ENCODE data around the gene ZBTB20. TPM values are rescaled to one million over a fixed set of nuclear protein-coding genes. Genes with fewer than 3 reads are reported as not detected.
A peak's percentile ranks its signal among the peaks of the same experiment; 100 is the strongest.

Gene ZBTB20
- total and polyA plus RNA-seq, 4 donors = 0.74 to 77.1 (median 27.9) TPM

DNA sequence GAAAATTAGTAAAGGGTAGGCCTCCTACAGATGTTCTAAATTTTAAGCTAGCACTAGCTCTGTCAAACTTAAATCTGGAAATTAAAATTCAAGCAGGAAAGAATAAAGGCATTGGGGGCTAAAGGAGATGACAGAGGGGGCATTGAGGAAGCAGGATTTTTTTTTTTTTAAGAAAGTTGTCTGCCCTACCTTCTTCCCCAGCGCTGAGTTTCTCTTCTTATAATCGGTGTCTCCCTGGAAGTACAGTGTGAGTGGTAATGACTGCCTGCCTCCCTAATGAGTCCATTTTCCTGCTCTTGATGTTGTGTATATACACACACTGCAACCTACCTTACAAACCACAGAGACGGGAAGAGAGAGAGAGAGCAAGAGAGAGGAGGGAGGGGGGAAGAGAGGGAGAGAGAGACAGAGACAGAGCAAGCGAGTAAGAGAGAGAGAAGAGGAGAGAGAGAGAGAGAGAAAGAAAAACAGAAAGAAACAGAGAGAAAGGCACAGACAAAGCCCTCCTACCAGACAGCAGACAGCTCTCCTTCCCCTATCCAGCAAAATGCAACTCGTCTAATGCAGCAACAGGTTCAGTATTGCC, 47.0 kb downstream of the ZBTB20 start:
- peaks cover 1 to 28% (median 6%) of the 10 kb centered on the region in 5 donors for H3K4me1 ChIP-seq (ENCODE audit: control insufficient read depth in 5 of 5, insufficient read depth in 5 of 5, low read length in 5 of 5)
- peak; percentile 82 for ATAC-seq (ENCODE audit: insufficient read depth, low FRiP score)
- WGBS, 2 donors = 0 to 3% methylated on average over 5 of the region's 5 CpGs

DNA sequence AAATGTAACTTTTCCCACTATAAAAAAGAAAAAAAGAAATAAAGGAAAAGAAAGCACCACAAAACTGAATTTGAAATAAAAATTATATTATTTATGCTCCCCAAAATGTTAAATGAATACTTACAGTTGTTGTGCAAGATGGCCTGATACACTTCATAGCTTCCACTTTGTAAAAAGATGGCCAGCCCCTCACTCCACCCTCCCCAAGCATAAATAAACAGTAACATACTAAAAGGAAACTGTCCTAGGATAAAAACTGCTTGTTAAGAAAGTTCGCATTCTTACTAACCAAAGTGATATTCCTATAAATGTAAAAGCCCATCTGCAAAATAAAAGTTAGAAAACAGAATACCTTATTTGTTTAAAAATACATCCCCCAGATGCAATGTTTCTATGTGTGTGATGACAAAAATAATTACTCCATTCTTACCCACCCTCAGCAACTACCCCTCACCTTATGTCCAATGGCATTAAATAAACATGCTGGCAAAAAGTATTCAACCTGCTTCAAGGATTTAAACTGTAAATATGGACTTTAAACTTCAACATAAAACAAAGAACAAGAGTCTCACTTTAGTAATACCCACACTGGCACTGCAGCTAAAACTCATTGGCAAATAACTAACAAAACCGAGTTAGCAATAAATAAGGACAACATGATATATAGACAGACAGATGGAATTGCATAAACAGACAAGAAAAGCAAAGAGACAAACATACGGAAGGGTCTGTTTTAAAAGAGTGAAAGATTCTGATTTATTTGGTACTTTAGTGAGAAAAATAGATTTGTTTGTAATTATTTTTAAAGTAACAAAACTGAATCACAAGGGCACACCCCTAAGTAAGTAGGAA, 47.7 kb downstream of the ZBTB20 start:
- ATAC-seq (ENCODE audit: insufficient read depth, low FRiP score) (no peak), DNase-seq (peak in 2 of 3 donors; percentile 57 to 61)
- Histone ChIP-seq H3K27me3 (ENCODE audit: control insufficient read depth in 3 of 3, insufficient read depth in 3 of 3, low read length in 2 of 3) (no peaks in the 10 kb centered on the region), H3K4me3 (no peak overlapping the region), H3K27ac (ENCODE audit: low read depth in 1 of 2, low read length in 1 of 2) (peak overlapping the region in 1 of 2 donors; percentile 70), H3K4me1 (ENCODE audit: control insufficient read depth in 5 of 5, insufficient read depth in 5 of 5, low read length in 5 of 5) (peaks cover 1 to 28% (median 6%) of the 10 kb centered on the region in 5 donors), H3K9me3 (ENCODE audit: control insufficient read depth in 4 of 4, insufficient read depth in 3 of 4, low read length in 3 of 4) (peaks cover 0 to 1% (median 0%) of the 10 kb centered on the region in 4 donors), H3K36me3 (ENCODE audit: control insufficient read depth in 4 of 4, insufficient read depth in 4 of 4, low read length in 4 of 4) (no peaks in the 10 kb centered on the region), H3K9ac (ENCODE audit: insufficient read depth in 1 of 2, low read length in 2 of 2) (peak overlapping the region; percentile 60 to 95)
- WGBS, 2 donors = 27 to 34% methylated on average over 3 of the region's 3 CpGs
- TF ChIP-seq, protein P1, sequence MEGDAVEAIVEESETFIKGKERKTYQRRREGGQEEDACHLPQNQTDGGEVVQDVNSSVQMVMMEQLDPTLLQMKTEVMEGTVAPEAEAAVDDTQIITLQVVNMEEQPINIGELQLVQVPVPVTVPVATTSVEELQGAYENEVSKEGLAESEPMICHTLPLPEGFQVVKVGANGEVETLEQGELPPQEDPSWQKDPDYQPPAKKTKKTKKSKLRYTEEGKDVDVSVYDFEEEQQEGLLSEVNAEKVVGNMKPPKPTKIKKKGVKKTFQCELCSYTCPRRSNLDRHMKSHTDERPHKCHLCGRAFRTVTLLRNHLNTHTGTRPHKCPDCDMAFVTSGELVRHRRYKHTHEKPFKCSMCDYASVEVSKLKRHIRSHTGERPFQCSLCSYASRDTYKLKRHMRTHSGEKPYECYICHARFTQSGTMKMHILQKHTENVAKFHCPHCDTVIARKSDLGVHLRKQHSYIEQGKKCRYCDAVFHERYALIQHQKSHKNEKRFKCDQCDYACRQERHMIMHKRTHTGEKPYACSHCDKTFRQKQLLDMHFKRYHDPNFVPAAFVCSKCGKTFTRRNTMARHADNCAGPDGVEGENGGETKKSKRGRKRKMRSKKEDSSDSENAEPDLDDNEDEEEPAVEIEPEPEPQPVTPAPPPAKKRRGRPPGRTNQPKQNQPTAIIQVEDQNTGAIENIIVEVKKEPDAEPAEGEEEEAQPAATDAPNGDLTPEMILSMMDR (IDR thresholded peaks at IDR 0.05; ENCODE audit: control extremely low read depth, extremely low read depth) = no peak

More for the DNA sequence above, 47.0 kb downstream of the ZBTB20 start:
- H3K36me3 ChIP-seq (ENCODE audit: control insufficient read depth in 4 of 4, insufficient read depth in 4 of 4, low read length in 4 of 4) = peaks cover 0 to 4% (median 0%) of the 10 kb centered on the region in 4 donors
- peak overlapping the region; percentile 60 to 95 for H3K9ac ChIP-seq (ENCODE audit: insufficient read depth in 1 of 2, low read length in 2 of 2)
- TF ChIP-seq, protein P1 (IDR thresholded peaks at IDR 0.05; ENCODE audit: control extremely low read depth, extremely low read depth) = peak; percentile 27
- H3K9me3 ChIP-seq (ENCODE audit: control insufficient read depth in 4 of 4, insufficient read depth in 3 of 4, low read length in 3 of 4) = peaks cover 0 to 4% (median 0%) of the 10 kb centered on the region in 4 donors
- DNase-seq = peak; percentile 39 to 83 (median 82)
- peak overlapping the region; percentile 43 to 70 for H3K27ac ChIP-seq (ENCODE audit: low read depth in 1 of 2, low read length in 1 of 2)
- no peak overlapping the region for H3K4me3 ChIP-seq
- H3K27me3 ChIP-seq (ENCODE audit: control insufficient read depth in 3 of 3, insufficient read depth in 3 of 3, low read length in 2 of 3) = no peaks in the 10 kb centered on the region

DNA sequence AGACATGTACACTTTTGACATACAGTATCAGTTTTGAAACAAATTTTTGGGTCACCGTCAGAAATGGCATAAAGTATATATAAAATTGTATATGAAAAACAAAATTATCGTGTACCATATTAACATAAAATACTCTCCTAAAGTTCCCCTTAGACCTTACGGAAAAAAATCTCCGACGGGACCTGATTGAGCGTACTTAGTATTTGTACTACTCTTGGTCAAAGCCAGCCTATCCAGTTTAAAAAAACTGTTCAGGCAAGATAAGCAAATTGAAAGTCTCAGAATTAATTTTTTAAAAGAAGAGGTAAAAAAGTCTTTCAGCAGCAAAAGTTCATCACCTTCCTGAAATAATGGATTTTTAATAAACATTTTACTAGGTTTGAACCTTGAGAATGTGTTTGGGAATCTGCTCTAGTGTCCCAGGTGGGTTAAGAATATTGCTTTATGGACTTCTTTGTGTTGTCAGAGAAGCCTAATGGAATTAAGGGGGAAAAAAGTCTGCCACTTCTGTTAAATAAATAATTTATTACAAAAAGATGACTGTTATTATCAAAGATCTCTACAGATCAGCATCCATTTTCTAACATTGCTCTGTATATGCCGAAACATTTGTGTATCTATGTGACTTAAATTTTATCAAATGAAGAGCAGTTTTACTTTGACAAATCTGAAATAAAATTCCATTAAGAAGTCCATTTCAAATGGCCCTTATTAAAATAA, 48.6 kb downstream of the ZBTB20 start:
- Histone ChIP-seq H3K27me3 (ENCODE audit: control insufficient read depth in 3 of 3, insufficient read depth in 3 of 3, low read length in 2 of 3) (no peaks in the 10 kb centered on the region), H3K9me3 (ENCODE audit: control insufficient read depth in 4 of 4, insufficient read depth in 3 of 4, low read length in 3 of 4) (no peaks in the 10 kb centered on the region), H3K4me3 (no peak overlapping the region), H3K27ac (ENCODE audit: low read depth in 1 of 2, low read length in 1 of 2) (no peak overlapping the region), H3K4me1 (ENCODE audit: control insufficient read depth in 5 of 5, insufficient read depth in 5 of 5, low read length in 5 of 5) (peaks cover 1 to 28% (median 6%) of the 10 kb centered on the region in 5 donors), H3K9ac (ENCODE audit: insufficient read depth in 1 of 2, low read length in 2 of 2) (peak overlapping the region in 1 of 2 donors; percentile 95), H3K36me3 (ENCODE audit: control insufficient read depth in 4 of 4, insufficient read depth in 4 of 4, low read length in 4 of 4) (no peaks in the 10 kb centered on the region)
- TF ChIP-seq, protein P1 (IDR thresholded peaks at IDR 0.05; ENCODE audit: control extremely low read depth, extremely low read depth) = no peak
- ATAC-seq (ENCODE audit: insufficient read depth, low FRiP score) (no peak), DNase-seq (no peak)
- WGBS, 2 donors = 77 to 92% methylated on average over 7 of the region's 7 CpGs
